KG1 (cell line): ENCODE results near the gene KIAA0319L.

ENCODE experiments used
- DNase-seq: peaks from one replicate; lab custom pipeline; 2025; lab: John Stamatoyannopoulos, UW

The KIAA0319L gene

GRCh38 chr1:35561972-35562680 is 4.9 kb upstream of the KIAA0319L start:
- no peak for DNase-seq

- no peak for DNase-seq
Measured at GRCh38 chr1:35561297-35561971, 4.2 kb upstream of the KIAA0319L start.

DNA sequence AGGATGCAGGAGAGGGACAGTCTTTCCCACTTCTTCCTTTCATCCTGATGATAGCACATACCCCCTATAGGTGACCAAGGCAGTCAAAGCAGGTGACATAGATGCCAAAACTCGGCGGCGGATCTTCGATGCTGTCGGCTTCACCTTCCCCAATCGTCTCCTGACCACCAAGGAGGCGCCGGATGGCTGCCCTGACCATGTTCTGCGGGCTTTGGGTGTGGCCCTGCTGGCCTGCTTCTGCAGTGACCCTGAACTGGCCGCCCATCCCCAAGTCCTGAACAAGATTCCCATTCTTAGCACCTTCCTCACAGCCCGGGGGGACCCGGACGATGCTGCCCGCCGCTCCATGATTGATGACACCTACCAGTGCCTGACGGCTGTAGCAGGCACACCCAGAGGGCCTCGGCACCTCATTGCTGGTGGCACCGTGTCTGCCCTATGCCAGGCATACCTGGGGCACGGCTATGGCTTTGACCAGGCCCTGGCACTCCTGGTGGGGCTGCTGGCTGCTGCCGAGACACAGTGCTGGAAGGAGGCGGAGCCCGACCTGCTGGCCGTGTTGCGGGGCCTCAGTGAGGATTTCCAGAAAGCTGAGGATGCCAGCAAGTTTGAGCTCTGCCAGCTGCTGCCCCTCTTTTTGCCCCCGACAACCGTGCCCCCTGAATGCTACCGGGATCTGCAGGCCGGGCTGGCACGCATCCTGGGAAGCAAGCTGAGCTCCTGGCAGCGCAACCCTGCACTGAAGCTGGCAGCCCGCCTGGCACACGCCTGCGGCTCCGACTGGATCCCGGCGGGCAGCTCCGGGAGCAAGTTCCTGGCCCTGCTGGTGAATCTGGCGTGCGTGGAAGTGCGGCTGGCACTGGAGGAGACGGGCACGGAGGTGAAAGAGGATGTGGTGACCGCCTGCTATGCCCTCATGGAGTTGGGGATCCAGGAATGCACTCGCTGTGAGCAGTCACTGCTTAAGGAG is 3.3 kb upstream of the KIAA0319L start:
- no peak for DNase-seq

- DNase-seq, result no peak
Measured at GRCh38 chr1:35559317-35559944, 2.2 kb upstream of the KIAA0319L start.

DNA sequence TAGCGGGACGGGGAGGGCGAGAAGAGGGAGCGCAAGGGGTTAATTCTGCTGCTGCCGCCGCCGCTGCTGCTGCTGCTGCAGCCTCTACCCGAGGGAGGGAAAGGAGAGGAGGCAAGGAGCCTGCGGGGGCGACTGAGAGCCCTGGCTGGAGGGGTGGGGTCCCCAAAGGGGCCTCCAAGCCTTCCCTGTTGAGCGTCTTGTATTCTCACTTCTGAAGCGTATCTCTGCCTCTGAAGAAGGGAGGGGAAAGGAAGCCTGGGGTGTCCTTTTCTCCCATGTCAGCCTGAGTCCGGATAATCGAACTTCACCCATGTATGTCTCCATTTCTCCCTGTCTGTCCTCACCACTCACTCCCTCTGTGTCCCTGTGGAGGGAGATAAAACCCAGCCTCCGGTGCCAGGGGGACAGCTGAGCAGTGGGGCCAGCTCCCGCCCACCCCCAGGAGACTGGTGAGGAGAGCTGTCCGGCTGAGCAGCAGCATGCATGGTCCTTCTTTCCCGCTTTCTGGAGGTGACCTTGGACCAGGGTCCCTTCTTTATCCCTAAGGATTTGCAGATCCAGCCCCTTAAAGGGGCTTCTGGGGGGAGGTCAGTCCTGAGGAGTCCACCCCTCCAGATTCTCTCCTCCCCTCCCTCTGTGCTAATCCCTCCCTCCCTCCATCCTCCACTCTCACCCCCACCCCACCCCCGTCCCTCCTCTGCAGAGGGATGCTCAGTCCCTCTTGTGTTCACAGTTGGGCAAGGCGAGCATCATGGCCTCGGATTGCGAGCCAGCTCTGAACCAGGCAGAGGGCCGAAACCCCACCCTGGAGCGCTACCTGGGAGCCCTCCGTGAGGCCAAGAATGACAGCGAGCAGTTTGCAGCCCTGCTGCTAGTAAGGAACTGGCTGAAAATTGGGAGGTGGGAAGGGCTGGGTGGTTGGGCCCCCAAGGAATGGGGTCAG is 1.4 kb upstream of the KIAA0319L start:
- DNase-seq, result no peak

GRCh38 chr1:35557611-35558373 is 589 bp upstream of the KIAA0319L start, which contains the start of gene NCDN:
Gene NCDN, plus strand, starts transcription at chr1:35557799. Its CDS starts 392 bp downstream, at chr1:35558191.
- peak; percentile 81 for DNase-seq

DNA sequence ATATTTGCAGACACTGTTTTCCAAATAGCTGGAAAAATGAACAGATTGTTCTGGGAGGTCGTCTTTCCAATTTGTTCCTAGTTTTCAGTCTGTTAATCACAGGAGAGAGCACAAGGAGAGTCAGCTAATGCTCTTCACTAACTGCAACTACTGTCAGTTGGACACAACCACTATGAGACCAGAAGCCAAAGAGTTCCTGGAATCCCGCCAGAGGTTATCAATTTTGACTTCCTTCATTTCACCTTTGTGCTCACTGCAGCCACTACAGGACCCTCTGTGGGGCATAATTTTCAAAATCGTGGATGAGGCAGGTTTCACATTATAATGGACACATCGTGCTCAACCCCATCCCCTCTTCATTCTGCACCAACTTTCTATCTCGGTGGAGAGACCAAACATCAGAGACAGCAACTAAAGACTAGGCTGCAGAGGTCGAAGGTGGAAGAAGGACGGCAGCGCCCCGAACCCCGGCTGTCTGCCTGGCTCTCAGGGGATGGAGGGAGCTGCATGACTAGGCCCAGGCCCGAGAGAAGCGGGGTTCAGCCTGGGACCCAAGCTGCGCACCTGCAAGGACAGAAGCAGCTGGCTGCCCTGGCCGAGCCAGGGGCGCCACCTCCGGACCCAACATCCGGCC is 602 bp downstream of the KIAA0319L start:
- no peak for DNase-seq

DNA sequence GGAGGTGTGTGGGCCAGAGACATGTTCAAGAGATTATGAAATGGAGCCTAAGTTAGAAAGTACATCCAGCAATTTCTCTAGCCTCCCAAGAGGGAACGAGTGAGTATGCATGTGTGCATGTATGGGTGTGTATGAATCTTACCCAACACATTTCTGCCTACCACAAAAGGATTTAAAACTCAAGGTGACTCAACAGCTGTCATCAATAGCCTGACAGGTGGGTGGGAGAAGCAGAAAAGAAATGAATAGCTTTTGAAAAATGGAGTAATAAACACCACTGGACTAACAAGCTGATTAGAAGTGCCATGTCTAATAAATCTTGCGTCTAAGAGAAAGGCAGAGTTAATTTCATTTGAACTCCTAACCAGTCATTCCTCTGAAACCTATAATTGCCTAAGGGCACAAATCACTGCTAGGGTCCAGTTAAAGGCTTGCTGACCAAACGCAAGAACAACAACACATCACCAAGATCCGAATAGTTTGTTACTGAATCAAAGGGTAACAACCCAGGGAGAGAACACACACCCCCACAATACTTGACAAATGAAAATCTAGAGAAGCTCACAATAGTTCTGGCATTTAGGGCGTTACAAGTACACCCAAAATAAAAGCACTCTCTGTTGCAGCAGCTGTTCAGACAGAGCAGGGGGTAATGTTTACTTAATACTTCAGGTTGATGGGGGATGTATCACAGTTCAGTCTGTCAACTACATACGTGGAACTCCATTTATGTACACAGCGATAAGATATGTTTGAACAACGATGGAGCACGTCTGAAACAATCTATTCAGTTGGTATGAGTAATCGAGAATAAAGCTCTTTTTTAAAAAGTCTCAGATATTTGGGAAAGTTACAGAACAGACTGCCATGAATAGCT is 1.4 kb downstream of the KIAA0319L start:
- DNase-seq, result no peak

DNA sequence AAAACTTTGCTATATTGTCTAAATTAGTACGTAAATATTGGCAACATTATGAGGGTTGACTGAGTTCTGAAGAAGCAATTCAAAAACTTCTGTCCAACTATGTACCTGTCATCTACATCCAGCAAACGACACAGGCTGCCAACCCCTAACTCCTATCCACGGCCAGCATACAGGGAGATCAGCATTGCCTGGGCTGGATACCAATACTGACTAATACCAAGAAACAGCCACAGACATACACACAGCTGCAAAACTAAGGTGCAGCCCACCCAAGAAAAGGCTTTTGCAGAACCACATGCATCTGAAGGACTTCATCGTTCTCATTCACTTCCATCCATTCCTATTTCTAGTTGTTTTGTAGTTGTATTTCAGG is 2.0 kb downstream of the KIAA0319L start:
- DNase-seq, result no peak

DNA sequence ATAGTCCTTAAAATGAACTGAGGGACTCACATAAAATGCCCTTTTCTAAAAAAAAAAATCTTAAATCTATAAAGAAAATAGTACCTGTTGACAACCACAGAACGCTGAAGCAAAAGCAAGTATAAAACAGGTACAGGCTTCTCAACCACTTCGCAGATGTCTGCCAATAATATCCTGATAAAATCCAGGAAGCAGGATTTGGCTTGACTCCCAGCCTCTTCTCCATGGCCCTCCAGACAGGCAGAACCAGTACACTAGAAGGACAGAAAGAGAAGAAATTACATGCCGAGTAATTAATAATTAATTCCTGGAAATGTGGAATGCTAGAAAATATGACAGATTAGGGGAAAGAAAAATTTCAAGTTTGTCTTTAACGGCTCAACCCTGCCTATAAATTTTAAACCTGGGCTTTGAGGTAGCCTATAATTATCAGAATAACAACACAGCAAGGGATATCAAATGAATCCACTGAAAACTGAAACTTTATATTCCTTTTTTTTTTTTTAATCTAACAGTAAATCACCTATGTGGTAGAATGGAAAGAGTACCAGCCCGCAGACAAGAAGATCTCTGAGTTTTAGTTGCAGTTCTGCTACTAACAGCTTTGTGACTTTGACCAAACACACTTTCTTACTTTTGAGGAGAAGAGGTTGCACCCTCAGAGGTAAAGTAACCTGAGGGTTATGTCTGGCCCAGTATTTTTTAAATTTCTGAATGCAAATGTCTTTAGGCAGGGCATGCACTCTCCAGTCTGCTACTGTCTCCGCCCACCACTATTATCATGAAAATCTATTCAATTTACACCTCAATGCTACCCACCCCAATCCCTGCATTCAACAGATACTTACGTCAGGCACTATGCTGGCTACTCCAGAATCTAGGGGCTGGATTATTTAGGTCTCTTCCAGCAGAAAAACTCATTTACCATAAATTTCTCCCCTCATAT is 2.7 kb downstream of the KIAA0319L start:
- no peak for DNase-seq

- DNase-seq, result no peak
Measured at GRCh38 chr1:35553851-35554250, 3.4 kb downstream of the KIAA0319L start.

GRCh38 chr1:35546614-35547013 is 10.6 kb downstream of the KIAA0319L start:
- DNase-seq, result no peak

GRCh38 chr1:35544976-35545375 is 12.2 kb downstream of the KIAA0319L start:
- no peak for DNase-seq

DNA sequence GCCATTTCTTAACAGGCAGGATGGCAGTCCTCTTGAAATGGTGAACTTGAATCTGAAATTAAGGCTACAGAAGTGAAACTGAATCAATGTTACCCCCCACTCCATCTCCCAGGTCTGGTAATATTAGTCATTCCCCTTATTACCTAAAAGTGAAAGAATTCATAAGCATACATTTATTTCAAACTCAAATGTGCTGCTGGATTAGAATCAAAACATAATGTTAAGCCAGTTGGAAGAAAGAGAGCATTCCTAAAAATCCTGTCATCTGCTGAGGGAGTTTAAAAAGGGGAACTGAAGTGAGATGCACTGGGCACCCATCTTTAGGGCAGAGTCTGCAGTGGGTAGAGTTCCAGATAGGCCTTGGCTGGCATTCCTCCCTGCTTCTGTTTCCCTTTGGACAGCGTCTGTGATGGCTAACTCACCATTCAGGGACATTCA is 17.4 kb downstream of the KIAA0319L start:
- DNase-seq, result no peak

DNA sequence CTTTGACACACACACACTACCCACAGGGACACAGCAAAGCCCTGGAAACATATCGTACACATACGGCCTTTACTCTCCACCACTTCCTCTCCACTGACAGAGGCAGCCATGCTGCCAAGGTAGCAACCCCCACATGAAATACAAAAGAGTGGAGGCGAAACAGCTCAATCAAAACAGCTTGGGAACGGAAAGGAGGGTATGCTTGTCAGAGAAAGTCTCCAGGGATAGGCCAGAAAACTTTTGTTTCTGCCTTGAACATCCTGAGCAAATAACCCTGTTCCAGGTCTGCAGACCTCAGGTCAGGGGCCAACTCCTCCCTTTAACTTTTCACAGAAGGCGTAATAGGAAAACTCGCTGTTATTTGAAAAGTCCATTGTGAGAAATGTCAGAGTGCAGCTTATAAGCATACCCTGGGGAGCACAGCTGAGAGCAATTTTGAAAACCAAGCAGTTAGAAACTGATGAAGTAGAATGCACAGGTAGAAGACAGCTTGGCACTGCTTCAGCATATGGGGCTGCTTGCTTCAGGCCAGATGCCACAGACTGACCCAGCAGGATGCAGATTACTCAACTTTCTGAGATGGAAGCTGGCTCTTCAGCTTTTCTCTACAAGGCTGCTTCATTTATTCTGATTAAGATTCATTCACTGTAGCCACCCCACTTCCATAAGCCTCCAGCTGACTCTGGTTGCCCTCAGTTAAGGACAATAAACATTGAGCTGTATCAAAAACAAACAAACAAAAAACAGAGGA is 18.0 kb downstream of the KIAA0319L start:
- DNase-seq, result no peak

DNA sequence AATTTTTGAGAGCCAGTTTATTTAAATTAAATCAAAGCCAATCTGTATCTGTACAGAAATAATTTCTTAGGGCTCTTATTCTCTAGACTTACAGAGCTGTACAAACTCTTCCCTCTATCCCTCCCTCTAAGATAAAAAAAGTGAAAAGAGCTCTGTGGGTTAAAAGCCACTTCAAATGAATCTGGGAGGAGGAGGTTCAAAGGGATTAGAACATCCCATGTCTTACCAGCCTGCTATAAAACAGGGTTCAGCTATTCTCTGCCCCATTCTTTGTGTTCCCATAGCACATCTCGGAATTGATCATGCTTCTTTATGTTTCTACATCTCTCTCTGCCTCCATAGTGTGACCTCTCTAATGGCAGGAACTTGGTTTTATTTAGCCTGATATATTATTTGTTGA is 19.4 kb downstream of the KIAA0319L start:
- DNase-seq, result no peak
